GM12891 (cell line): Measurements from ENCODE around the gene TP73.

Experiments used
- PAX5 ChIP-seq: IDR thresholded peaks from 2 replicates; pipeline ENCODE4 v1.6.1; 2011; ENCODE audit warnings: low read length, moderate library complexity, mild to moderate bottlenecking; ENCODE audit not compliant: insufficient read depth, severe bottlenecking
- POLR2A ChIP-seq: IDR thresholded peaks from 2 replicates; pipeline ENCODE4 v1.6.1; 2011; ENCODE audit warnings: low read depth, low read length, control low read depth
- POLR2AphosphoS5 ChIP-seq: IDR thresholded peaks from 2 replicates; pipeline ENCODE4 v1.6.1; 2011; ENCODE audit warnings: low read depth, low read length, control low read depth
- TAF1 ChIP-seq: IDR thresholded peaks from 2 replicates; pipeline ENCODE4 v1.6.1; 2011; ENCODE audit warnings: low read depth, low read length, control low read depth

- TF ChIP-seq POLR2A (no peak), POLR2AphosphoS5 (no peak), TAF1 (no peak), PAX5 (no peak)
These were observed 94.7 kb downstream of the TP73 start for GRCh38 chr1:3746830-3747521.
